WTC11 (cell line): Measurements from ENCODE around the gene DBR1. TPM values are rescaled to one million over a fixed set of nuclear protein-coding genes. Genes with fewer than 3 reads are reported as not detected.
A peak's percentile ranks its signal among the peaks of the same experiment; 100 is the strongest.

ENCODE experiments used
- ATAC-seq: fragments of 200-7000 bp; cut with Tn5 transposase; 2 replicates; pipeline ENCODE4 v1.10.0; 2021; ENCODE audit warnings: mild to moderate bottlenecking, moderate library complexity
- CTCF ChIA-PET: fragments of 300-600 bp; sonication (Branson Sonifier 250); formaldehyde crosslinking; loops from one replicate; lab custom pipeline; 2021; ENCODE audit warnings: antibody characterized with exemption; lab: Charles Lee
- POLR2A ChIA-PET: fragments of 350-600 bp; sonication (Branson Sonifier 250); formaldehyde crosslinking; loops from one replicate; lab custom pipeline; 2021; ENCODE audit warnings: antibody characterized with exemption; lab: Charles Lee
- DNase-seq: peaks from one replicate; pipeline ENCODE4 v3.0.0; 2021; ENCODE audit warnings: low spot score
- H3K27ac Mint-ChIP-seq: 2 replicates; pipeline ENCODE4 v1.8.0; 2021; ENCODE audit warnings: mixed read lengths
- H3K27me3 Mint-ChIP-seq: 2 replicates; pipeline ENCODE4 v1.8.0; 2021; ENCODE audit warnings: low read depth, mild to moderate bottlenecking, moderate library complexity, mixed read lengths
- H3K36me3 Mint-ChIP-seq: 2 replicates; pipeline ENCODE4 v1.8.0; 2021; ENCODE audit warnings: mixed read lengths
- H3K4me1 Mint-ChIP-seq: 2 replicates; pipeline ENCODE4 v1.8.0; 2022; ENCODE audit warnings: mixed read lengths
- H3K4me3 Mint-ChIP-seq: 2 replicates; pipeline ENCODE4 v1.8.0; 2021; ENCODE audit warnings: mild to moderate bottlenecking, moderate library complexity, mixed read lengths
- H3K9me3 Mint-ChIP-seq: 2 replicates; pipeline ENCODE4 v1.8.0; 2021; ENCODE audit warnings: mixed read lengths
- AR ChIP-seq: fragments of 250-450 bp; sonication (Bioruptor Pico); IDR thresholded peaks from 2 replicates; pipeline ENCODE4 v1.9.0; 2021; ENCODE audit warnings: mild to moderate bottlenecking
- CBFB ChIP-seq: sonication (generic); formaldehyde crosslinking; IDR thresholded peaks from 2 replicates; pipeline ENCODE4 v1.8.1; 2022; ENCODE audit warnings: mild to moderate bottlenecking, low read depth, missing genetic modification reagents
- E2F4 ChIP-seq: sonication (generic); formaldehyde crosslinking; IDR thresholded peaks from 2 replicates; pipeline ENCODE4 v1.8.1; 2022; ENCODE audit warnings: low read depth, mild to moderate bottlenecking, moderate library complexity, missing genetic modification reagents, borderline replicate concordance
- FOXP4 ChIP-seq: sonication (generic); formaldehyde crosslinking; IDR thresholded peaks from 2 replicates; pipeline ENCODE4 v1.8.0; 2022; ENCODE audit warnings: mild to moderate bottlenecking, missing genetic modification reagents
- GTF2I ChIP-seq: fragments of 250-450 bp; sonication (Bioruptor Pico); conservative IDR thresholded peaks from 2 replicates; pipeline ENCODE4 v1.4.0; 2021; ENCODE audit warnings: mild to moderate bottlenecking
- IRF2 ChIP-seq: sonication (generic); formaldehyde crosslinking; IDR thresholded peaks from 2 replicates; pipeline ENCODE4 v1.8.0; 2022; ENCODE audit warnings: low read depth, missing genetic modification reagents, borderline replicate concordance
- MYBL2 ChIP-seq: sonication (generic); formaldehyde crosslinking; IDR thresholded peaks from 2 replicates; pipeline ENCODE4 v1.8.1; 2023; ENCODE audit warnings: mild to moderate bottlenecking, moderate library complexity, missing genetic modification reagents
- NFE2L1 ChIP-seq: sonication (generic); formaldehyde crosslinking; IDR thresholded peaks from 2 replicates; pipeline ENCODE4 v1.8.1; 2023; ENCODE audit warnings: missing genetic modification reagents
- NFYB ChIP-seq: sonication (generic); formaldehyde crosslinking; conservative IDR thresholded peaks from 2 replicates; pipeline ENCODE4 v1.8.0; 2022; ENCODE audit warnings: low read depth, missing genetic modification reagents
- RORB ChIP-seq: fragments of 250-450 bp; sonication (Bioruptor Pico); IDR thresholded peaks from 2 replicates; pipeline ENCODE4 v1.9.0; 2021; ENCODE audit warnings: mild to moderate bottlenecking
- SMAD3 ChIP-seq: sonication (generic); formaldehyde crosslinking; IDR thresholded peaks from 2 replicates; pipeline ENCODE4 v1.8.0; 2022; ENCODE audit warnings: missing genetic modification reagents, mild to moderate bottlenecking, borderline replicate concordance
- SP1 ChIP-seq: sonication (generic); formaldehyde crosslinking; conservative IDR thresholded peaks from 2 replicates; pipeline ENCODE4 v1.8.1; 2022; ENCODE audit warnings: missing genetic modification reagents
- TCF7 ChIP-seq: sonication (generic); formaldehyde crosslinking; IDR thresholded peaks from 2 replicates; pipeline ENCODE4 v1.8.0; 2022; ENCODE audit warnings: mild to moderate bottlenecking, low read depth, missing genetic modification reagents, moderate library complexity
- ZNF121 ChIP-seq: sonication (generic); formaldehyde crosslinking; IDR thresholded peaks from 2 replicates; pipeline ENCODE4 v1.8.0; 2023; ENCODE audit warnings: missing genetic modification reagents
- ZNF138 ChIP-seq: sonication (generic); formaldehyde crosslinking; conservative IDR thresholded peaks from 2 replicates; pipeline ENCODE4 v1.8.1; 2022; ENCODE audit warnings: mild to moderate bottlenecking, moderate library complexity, missing genetic modification reagents
- ZNF263 ChIP-seq: sonication (generic); formaldehyde crosslinking; IDR thresholded peaks from 2 replicates; pipeline ENCODE4 v1.8.1; 2022; ENCODE audit warnings: low read depth, mild to moderate bottlenecking, moderate library complexity, missing genetic modification reagents
- ZNF396 ChIP-seq: fragments of 250-450 bp; sonication (Bioruptor Pico); IDR thresholded peaks from 2 replicates; pipeline ENCODE4 v1.8.0; 2021; ENCODE audit warnings: mild to moderate bottlenecking, moderate library complexity, borderline replicate concordance
- ZSCAN18 ChIP-seq: fragments of 250-450 bp; sonication (Bioruptor Pico); IDR thresholded peaks from 2 replicates; pipeline ENCODE4 v2.1.2; 2022; ENCODE audit warnings: mild to moderate bottlenecking, moderate library complexity
- total RNA-seq: library from RNA; stranded (reverse); gene quantifications from 3 replicates; pipeline ENCODE4 v1.2.3, GENCODE V29; 2021
- TF ChIP-seq, protein P1 (sequence below): sonication (generic); formaldehyde crosslinking; IDR thresholded peaks from 2 replicates; pipeline ENCODE4 v1.8.0; 2022; ENCODE audit warnings: missing genetic modification reagents
- TF ChIP-seq, protein P2 (sequence below): fragments of 250-450 bp; sonication (Bioruptor Pico); IDR thresholded peaks from 2 replicates; pipeline ENCODE4 v1.9.0; 2021; ENCODE audit warnings: mild to moderate bottlenecking
- TF ChIP-seq, protein P3 (sequence below): sonication (generic); formaldehyde crosslinking; conservative IDR thresholded peaks from 2 replicates; pipeline ENCODE4 v1.8.1; 2022; ENCODE audit warnings: mild to moderate bottlenecking, missing genetic modification reagents
- TF ChIP-seq, protein P4 (sequence below): sonication (generic); formaldehyde crosslinking; IDR thresholded peaks from 2 replicates; pipeline ENCODE4 v1.8.1; 2023; ENCODE audit warnings: mild to moderate bottlenecking, missing genetic modification reagents

Gene DBR1
- total RNA-seq, 1 experiment from 2014 or later = 19.3 TPM

- Mint-ChIP-seq H3K4me1 (peaks cover 32% of the 10 kb centered on the region), H3K27ac (peak within 1 kb of the TSS; percentile 68), H3K36me3 (no peaks in the 10 kb centered on the region), H3K9me3 (peaks cover 4% of the 10 kb centered on the region), H3K4me3 (peak within 1 kb of the TSS; percentile 85), H3K27me3 (peaks cover 9% of the 10 kb centered on the region)
- ATAC-seq (peak; percentile 77), DNase-seq (peak; percentile 68)
- CTCF ChIA-PET = interaction anchor here (0.7 to 5.5 kb wide), 18 partner anchors 11 to 319 kb away, joined by 3 to 61 read pairs (median 4); partner anchors contain the start of genes CLDN18 and ESYT3
- POLR2A ChIA-PET = interaction anchor here (0.5 to 1.1 kb wide), 3 partner anchors 46 to 1560 kb away, joined by 3 to 5 read pairs (median 4); partner anchors contain the start of gene ARMC8
- TF ChIP-seq MYBL2 (CRISPR knock-in tag) (0 out of 2 replicates have a peak, but pooled peaks have one; percentile 21), SMAD3 (CRISPR knock-in tag) (no peak), ZNF263 (no peak), NFYB (CRISPR knock-in tag) (0 out of 2 replicates have a peak, but pooled peaks have one; percentile 9), ZNF121 (no peak), RORB (no peak), ZNF138 (CRISPR knock-in tag) (no peak), FOXP4 (peak; percentile 57), AR (CRISPR knock-in tag) (no peak), E2F4 (CRISPR knock-in tag) (no peak), CBFB (CRISPR knock-in tag) (no peak), GTF2I (CRISPR knock-in tag) (no peak), IRF2 (no peak), TCF7 (CRISPR knock-in tag) (no peak), ZNF396 (no peak), ZSCAN18 (CRISPR knock-in tag) (no peak), NFE2L1 (CRISPR knock-in tag) (no peak), SP1 (CRISPR knock-in tag) (peak; percentile 58)
- TF ChIP-seq, protein P1, sequence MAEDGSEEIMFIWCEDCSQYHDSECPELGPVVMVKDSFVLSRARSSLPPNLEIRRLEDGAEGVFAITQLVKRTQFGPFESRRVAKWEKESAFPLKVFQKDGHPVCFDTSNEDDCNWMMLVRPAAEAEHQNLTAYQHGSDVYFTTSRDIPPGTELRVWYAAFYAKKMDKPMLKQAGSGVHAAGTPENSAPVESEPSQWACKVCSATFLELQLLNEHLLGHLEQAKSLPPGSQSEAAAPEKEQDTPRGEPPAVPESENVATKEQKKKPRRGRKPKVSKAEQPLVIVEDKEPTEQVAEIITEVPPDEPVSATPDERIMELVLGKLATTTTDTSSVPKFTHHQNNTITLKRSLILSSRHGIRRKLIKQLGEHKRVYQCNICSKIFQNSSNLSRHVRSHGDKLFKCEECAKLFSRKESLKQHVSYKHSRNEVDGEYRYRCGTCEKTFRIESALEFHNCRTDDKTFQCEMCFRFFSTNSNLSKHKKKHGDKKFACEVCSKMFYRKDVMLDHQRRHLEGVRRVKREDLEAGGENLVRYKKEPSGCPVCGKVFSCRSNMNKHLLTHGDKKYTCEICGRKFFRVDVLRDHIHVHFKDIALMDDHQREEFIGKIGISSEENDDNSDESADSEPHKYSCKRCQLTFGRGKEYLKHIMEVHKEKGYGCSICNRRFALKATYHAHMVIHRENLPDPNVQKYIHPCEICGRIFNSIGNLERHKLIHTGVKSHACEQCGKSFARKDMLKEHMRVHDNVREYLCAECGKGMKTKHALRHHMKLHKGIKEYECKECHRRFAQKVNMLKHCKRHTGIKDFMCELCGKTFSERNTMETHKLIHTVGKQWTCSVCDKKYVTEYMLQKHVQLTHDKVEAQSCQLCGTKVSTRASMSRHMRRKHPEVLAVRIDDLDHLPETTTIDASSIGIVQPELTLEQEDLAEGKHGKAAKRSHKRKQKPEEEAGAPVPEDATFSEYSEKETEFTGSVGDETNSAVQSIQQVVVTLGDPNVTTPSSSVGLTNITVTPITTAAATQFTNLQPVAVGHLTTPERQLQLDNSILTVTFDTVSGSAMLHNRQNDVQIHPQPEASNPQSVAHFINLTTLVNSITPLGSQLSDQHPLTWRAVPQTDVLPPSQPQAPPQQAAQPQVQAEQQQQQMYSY (CRISPR knock-in tag) = no peak
- TF ChIP-seq, protein P2, sequence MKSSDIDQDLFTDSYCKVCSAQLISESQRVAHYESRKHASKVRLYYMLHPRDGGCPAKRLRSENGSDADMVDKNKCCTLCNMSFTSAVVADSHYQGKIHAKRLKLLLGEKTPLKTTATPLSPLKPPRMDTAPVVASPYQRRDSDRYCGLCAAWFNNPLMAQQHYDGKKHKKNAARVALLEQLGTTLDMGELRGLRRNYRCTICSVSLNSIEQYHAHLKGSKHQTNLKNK = no peak
- TF ChIP-seq, protein P3, sequence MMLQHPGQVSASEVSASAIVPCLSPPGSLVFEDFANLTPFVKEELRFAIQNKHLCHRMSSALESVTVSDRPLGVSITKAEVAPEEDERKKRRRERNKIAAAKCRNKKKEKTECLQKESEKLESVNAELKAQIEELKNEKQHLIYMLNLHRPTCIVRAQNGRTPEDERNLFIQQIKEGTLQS (CRISPR knock-in tag) = no peak
- TF ChIP-seq, protein P4, sequence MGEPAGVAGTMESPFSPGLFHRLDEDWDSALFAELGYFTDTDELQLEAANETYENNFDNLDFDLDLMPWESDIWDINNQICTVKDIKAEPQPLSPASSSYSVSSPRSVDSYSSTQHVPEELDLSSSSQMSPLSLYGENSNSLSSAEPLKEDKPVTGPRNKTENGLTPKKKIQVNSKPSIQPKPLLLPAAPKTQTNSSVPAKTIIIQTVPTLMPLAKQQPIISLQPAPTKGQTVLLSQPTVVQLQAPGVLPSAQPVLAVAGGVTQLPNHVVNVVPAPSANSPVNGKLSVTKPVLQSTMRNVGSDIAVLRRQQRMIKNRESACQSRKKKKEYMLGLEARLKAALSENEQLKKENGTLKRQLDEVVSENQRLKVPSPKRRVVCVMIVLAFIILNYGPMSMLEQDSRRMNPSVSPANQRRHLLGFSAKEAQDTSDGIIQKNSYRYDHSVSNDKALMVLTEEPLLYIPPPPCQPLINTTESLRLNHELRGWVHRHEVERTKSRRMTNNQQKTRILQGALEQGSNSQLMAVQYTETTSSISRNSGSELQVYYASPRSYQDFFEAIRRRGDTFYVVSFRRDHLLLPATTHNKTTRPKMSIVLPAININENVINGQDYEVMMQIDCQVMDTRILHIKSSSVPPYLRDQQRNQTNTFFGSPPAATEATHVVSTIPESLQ (CRISPR knock-in tag) = no peak
Observed at GRCh38 chr3:138114988-138115971, 59.4 kb downstream of the DBR1 start, which contains the start of gene DZIP1L. Gene DZIP1L (minus strand): TSS chr3:138115608. CDS start chr3:138103971, 11,637 bp downstream.
